Measurements from ENCODE around the gene FKBP8. TPM values are rescaled to one million over a fixed set of nuclear protein-coding genes. Genes with fewer than 3 reads are reported as not detected.
"Not testable (repeated sequence)": the region's sequence is repeated elsewhere in the genome, so short reads cannot be mapped to it uniquely, and the experiment has no call there.

Gene FKBP8
- total RNA-seq: 216 and 220 TPM in 2 replicates
- long read RNA-seq, partial matches to known transcripts: 1 of 1 reads
- long read RNA-seq, other reads (novel, unspliced or antisense): 0 of 1 reads

DNA sequence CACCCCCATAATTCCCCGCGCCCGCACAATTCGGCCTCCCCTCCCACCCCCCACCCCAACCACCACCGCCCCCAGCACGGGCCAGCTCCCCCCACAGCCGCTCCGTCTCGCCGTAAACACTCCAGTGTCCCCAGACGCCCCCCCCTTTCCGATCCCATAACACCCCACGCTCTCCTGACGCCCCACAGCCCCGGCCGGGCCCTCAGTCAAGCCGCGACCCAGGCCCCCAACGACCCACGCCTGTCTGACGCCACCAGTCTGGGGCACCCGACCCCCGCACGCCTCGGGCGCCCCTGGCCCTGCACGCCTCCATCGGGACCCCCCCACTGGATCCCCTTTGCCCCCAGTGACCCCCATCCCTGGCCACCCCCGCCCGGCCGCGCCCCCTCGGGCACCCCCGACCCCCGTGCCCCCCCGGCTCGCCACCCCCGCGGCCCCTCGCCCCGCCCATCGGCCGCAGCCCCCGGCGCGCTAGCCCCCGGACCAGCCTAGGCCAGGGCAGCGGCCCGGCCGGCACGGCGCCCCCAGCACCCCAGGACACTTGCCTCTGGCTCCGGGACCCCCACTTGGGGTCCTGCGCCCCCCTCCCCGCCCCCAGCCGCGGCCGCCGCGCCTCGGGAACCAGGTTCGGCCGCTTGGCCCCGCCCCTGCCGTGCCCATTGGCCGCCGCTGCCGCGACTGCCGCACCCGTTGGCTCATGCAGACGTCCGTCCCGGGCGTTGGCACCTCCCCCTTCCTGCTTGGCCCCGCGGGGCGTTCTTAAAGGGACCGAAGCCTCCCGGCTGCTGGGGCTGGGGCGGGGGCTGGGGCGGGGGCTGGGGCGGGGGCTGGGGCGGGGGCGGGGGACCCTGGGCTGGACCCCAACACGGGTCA is at the start of gene FKBP8:
TSS of gene FKBP8 (minus strand) at position 633 of the 873 bp plus-strand sequence. CDS start 1,603 bp downstream, outside the sequence.
- DNase-seq (ENCODE audit: low spot score, unreplicated experiment): peak; percentile 89
- Mint-ChIP-seq H3K36me3 (ENCODE audit: insufficient read depth) (peaks cover 3% of the 10 kb centered on the region), H3K9me3 (ENCODE audit: low read depth) (no peaks in the 10 kb centered on the region), H3K4me3 (ENCODE audit: low read depth) (peak within 1 kb of the TSS; percentile 79), H3K27ac (peak within 1 kb of the TSS; percentile 80), H3K4me1 (ENCODE audit: low read depth) (peaks cover 6% of the 10 kb centered on the region), H3K27me3 (no peaks in the 10 kb centered on the region)
- TF ChIP-seq, protein P1, sequence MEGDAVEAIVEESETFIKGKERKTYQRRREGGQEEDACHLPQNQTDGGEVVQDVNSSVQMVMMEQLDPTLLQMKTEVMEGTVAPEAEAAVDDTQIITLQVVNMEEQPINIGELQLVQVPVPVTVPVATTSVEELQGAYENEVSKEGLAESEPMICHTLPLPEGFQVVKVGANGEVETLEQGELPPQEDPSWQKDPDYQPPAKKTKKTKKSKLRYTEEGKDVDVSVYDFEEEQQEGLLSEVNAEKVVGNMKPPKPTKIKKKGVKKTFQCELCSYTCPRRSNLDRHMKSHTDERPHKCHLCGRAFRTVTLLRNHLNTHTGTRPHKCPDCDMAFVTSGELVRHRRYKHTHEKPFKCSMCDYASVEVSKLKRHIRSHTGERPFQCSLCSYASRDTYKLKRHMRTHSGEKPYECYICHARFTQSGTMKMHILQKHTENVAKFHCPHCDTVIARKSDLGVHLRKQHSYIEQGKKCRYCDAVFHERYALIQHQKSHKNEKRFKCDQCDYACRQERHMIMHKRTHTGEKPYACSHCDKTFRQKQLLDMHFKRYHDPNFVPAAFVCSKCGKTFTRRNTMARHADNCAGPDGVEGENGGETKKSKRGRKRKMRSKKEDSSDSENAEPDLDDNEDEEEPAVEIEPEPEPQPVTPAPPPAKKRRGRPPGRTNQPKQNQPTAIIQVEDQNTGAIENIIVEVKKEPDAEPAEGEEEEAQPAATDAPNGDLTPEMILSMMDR (IDR thresholded peaks at IDR 0.05; ENCODE audit: unreplicated experiment): no peak

DNA sequence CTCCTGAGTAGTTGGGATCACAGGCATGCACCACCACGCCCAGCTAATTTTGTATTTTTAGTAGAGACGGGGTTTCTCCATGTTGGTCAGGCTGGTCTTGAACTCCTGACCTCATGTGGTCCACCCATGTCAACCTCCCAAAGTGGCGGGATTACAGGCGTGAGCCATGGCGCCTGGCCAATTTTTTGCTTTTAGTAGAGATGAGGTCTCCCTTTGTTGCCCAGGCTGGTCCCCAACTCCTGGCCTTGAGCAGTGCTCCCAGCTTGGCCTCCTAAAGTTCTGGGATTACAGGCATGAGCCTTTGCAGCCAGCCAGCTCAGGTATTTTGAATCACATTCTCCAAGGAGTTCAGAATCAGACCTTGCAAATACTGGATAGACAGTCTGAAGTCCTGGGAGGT is 49.4 kb upstream of the FKBP8 start:
- not testable (repeated sequence) for H3K4me3 Mint-ChIP-seq (ENCODE audit: low read depth); H3K27ac Mint-ChIP-seq; H3K9me3 Mint-ChIP-seq (ENCODE audit: low read depth); DNase-seq (ENCODE audit: low spot score, unreplicated experiment); H3K36me3 Mint-ChIP-seq (ENCODE audit: insufficient read depth)
- H3K27me3 Mint-ChIP-seq: peaks cover 29% of the 10 kb centered on the region
- H3K4me1 Mint-ChIP-seq (ENCODE audit: low read depth): peaks cover 18% of the 10 kb centered on the region

DNA sequence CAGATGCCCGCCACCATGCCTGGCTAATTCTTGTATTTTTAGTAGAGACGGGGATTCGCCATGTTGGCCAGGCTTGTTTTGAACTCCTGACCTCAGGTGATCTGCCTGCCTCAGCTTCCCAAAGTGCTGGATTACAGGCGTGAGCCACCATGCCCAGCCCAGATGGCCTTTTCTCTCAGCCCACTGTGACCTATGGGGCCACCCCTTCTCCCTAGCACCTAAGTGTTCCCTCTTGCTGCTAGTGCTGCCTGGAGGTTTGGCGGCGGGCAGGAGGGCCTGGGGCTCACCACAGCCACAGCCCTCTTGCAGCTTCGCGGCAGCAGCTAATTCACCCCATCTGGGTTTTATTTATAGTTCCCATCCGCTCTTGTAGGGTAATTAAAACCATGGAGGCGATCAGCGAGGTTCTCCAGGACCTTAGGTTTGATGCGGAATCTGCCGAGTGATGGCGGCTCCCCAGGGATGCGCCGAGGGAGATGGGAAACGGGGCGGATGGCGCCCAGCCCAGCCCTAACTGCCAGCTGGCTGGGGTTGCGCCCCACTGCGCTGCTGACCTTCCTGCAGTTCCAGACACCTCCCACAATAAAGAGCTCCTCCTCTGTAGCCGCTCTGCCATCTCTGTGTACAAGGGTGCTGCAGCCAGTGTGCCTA is 48.5 kb upstream of the FKBP8 start:
- DNase-seq (ENCODE audit: low spot score, unreplicated experiment): no peak
- Mint-ChIP-seq H3K4me1 (ENCODE audit: low read depth) (peaks cover 18% of the 10 kb centered on the region), H3K9me3 (ENCODE audit: low read depth) (no peaks in the 10 kb centered on the region), H3K36me3 (ENCODE audit: insufficient read depth) (peaks cover 2% of the 10 kb centered on the region), H3K4me3 (ENCODE audit: low read depth) (peak overlapping the region; percentile 21), H3K27me3 (peaks cover 24% of the 10 kb centered on the region), H3K27ac (no peak overlapping the region)
- TF ChIP-seq, protein P1 (IDR thresholded peaks at IDR 0.05; ENCODE audit: unreplicated experiment): no peak

DNA sequence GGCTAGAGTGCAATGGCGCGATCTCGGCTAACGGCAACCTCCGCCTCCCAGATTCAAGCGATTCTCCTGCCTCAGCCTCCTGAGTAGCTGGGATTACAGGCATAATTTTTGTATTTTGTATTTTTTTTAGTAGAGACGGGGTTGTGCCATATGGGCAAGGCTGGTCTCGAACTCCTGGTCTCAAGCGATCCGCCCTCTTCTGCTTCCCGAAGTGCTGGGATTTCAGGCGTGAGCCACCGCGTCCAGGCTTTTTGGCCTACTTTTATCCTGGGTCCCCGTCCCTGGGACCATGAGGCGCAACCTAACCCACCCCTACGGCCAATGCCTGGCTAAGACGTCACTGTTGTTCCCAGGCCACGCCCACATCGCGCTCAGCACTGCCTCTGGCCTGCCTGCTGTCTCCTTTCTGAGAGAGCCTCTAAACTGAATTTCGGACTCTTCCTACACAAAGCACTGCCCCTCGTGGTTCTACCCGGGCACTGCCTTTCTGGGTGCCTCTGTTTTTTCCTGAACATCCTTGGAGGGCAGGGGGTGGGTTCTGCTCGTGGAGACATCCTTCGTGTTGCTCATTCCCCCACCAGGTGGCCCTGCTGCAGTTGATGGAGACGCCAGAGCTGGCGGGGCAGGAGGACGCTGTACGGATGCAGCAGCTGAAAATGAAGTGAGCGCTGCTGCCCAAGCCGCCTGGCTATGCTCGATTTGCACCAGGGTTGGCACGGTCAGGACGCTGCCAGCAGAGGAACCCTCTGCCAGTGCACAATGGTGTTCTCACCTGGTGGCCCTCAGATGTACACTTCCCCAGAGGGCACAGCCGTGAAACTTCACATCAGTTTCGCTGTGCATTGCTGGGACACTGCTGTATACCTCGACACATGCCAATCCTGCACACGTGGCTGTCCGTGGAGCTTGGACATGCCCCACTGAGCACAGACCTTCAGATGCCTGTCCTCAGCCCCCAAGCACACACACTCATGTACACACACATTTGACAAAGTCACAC is 47.2 kb upstream of the FKBP8 start:
- Mint-ChIP-seq H3K9me3 (ENCODE audit: low read depth) (no peaks in the 10 kb centered on the region), H3K36me3 (ENCODE audit: insufficient read depth) (peaks cover 2% of the 10 kb centered on the region), H3K4me3 (ENCODE audit: low read depth) (peak overlapping the region; percentile 78), H3K4me1 (ENCODE audit: low read depth) (peaks cover 15% of the 10 kb centered on the region), H3K27me3 (peaks cover 19% of the 10 kb centered on the region), H3K27ac (peak overlapping the region; percentile 93)
- DNase-seq (ENCODE audit: low spot score, unreplicated experiment): peak; percentile 56
- TF ChIP-seq, protein P1 (IDR thresholded peaks at IDR 0.05; ENCODE audit: unreplicated experiment): peak; percentile 64

DNA sequence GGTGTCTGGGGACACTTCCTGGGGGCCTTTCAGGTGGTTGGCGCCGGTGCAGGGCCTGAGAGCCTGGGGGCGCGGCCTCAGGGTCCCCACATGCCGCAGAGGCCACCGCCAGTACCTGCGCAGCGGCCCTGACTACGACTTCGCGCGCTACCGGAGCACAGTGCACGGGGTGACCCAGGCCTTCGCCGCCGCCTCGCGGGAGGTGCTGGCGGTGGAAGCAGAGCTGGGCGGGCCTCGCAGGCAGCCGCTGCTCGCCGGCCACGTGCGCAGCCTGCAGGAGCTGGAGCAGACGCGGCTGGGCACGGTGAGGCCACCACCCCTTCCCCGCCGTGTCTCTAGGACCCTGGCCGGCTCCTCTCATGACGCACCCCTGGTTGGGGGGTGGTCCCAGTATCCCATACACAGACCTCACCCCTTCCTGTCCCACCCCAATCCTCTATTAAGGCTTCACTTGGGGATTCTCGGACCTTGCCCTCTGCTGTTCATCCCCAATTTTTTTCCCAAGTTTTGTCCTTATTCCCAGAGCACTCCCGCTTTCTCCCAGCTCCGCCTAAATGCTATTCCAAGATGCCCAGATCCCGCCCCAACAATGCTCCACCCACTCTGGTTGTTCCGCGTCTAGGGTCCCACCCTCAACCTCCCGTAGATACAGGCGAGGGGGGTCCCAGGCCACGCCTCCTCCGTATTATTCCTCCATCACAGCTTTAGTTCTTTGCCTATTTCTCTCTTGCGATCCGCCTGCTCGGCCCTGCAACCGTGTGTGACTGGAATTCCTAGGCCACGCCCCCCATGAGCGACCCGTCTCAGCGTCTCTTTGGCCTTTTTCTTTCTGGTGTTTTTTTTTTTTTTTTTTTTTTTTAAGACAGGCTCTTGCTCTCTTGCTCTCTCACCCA is 46.3 kb upstream of the FKBP8 start:
- Mint-ChIP-seq H3K27me3 (peaks cover 20% of the 10 kb centered on the region), H3K27ac (peak overlapping the region; percentile 93), H3K4me1 (ENCODE audit: low read depth) (peaks cover 14% of the 10 kb centered on the region), H3K9me3 (ENCODE audit: low read depth) (no peaks in the 10 kb centered on the region), H3K36me3 (ENCODE audit: insufficient read depth) (peaks cover 2% of the 10 kb centered on the region), H3K4me3 (ENCODE audit: low read depth) (peak overlapping the region; percentile 78)
- peak; percentile 58 for DNase-seq (ENCODE audit: low spot score, unreplicated experiment)
- TF ChIP-seq, protein P1 (IDR thresholded peaks at IDR 0.05; ENCODE audit: unreplicated experiment): no peak

Data from progenitor cell of endocrine pancreas (in vitro differentiated cells).